ENCODE results near the gene CHFR. TPM values are rescaled to one million over a fixed set of nuclear protein-coding genes. Genes with fewer than 3 reads are reported as not detected.

Gene CHFR
- total RNA-seq, 2 experiments from 2014 or later = 75.1 to 85.6 TPM

DNA sequence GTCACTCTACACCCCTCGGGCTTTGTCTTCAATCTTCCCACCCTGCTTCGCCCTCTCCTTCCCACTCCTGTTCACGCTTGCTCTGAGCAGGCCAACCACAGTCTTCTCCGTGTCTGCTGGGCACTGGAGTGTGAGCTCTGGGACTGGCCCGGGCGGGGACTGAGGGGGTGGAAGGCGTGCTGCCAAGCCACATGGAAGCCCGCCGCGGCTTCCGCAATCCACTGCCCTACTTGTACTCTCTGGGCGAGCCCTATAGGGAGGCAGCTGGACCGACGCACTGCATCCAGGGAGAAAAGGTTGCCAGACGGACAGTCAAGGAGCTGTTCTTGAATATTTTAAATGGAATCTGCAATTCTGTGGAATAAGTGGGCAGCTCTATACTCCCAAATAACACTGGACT, 83.5 kb downstream of the CHFR start:
- Mint-ChIP-seq H3K27me3 (no peaks in the 10 kb centered on the region), H3K4me3 (no peak overlapping the region), H3K4me1 (ENCODE audit: low read depth) (peaks cover 18% of the 10 kb centered on the region), H3K27ac (no peak overlapping the region), H3K9me3 (no peaks in the 10 kb centered on the region), H3K36me3 (ENCODE audit: low read depth) (peaks cover 81% of the 10 kb centered on the region)
- H3K36me3 ChIP-seq (ENCODE audit: insufficient read depth, low read length) = peaks cover 76% of the 10 kb centered on the region
- H3K27ac ChIP-seq (ENCODE audit: low read depth in 1 of 2, low read length in 2 of 2) = no peak overlapping the region
- ChIA-PET CTCF (no interaction called here), POLR2A (no interaction called here)
- intact Hi-C loops (cut with DNase I, micrococcal nuclease) = no loop called here
- DNase-seq (no peak), ATAC-seq (ENCODE audit: poor library complexity) (no peak)
- no peaks in the 10 kb centered on the region for H3K27me3 ChIP-seq (ENCODE audit: control insufficient read depth in 1 of 2, insufficient read depth in 2 of 2, low read length in 2 of 2)
- H3K4me3 ChIP-seq (ENCODE audit: low read length) = no peak overlapping the region
- TF ChIP-seq, protein P1, sequence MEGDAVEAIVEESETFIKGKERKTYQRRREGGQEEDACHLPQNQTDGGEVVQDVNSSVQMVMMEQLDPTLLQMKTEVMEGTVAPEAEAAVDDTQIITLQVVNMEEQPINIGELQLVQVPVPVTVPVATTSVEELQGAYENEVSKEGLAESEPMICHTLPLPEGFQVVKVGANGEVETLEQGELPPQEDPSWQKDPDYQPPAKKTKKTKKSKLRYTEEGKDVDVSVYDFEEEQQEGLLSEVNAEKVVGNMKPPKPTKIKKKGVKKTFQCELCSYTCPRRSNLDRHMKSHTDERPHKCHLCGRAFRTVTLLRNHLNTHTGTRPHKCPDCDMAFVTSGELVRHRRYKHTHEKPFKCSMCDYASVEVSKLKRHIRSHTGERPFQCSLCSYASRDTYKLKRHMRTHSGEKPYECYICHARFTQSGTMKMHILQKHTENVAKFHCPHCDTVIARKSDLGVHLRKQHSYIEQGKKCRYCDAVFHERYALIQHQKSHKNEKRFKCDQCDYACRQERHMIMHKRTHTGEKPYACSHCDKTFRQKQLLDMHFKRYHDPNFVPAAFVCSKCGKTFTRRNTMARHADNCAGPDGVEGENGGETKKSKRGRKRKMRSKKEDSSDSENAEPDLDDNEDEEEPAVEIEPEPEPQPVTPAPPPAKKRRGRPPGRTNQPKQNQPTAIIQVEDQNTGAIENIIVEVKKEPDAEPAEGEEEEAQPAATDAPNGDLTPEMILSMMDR (IDR thresholded peaks at IDR 0.05) = no peak
- H3K4me1 ChIP-seq (ENCODE audit: insufficient read depth, low read length) = peaks cover 10% of the 10 kb centered on the region
- no peaks in the 10 kb centered on the region for H3K9me3 ChIP-seq (ENCODE audit: control insufficient read depth in 1 of 2, insufficient read depth in 1 of 2, low read length in 2 of 2)

DNA sequence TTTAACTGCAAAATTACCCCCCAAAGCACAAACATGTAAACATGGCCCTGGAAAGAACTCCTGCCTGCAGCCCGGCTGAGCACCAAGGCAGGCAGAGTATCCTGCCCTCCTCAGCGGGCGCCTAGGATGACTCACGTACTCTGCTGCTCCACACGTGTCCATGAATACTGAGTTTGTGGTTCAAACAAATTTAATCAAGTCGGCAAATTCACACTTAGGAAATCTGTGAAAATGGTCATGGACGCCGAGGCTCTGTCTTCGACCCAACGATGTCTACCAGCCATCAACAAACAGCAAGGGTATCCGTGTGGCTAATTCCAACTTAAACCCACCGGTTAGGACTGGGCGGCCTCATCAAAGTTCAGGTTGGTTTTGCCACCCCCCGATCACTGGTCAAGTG, 84.3 kb downstream of the CHFR start:
- Histone ChIP-seq H3K9me3 (ENCODE audit: control insufficient read depth in 1 of 2, insufficient read depth in 1 of 2, low read length in 2 of 2) (no peaks in the 10 kb centered on the region), H3K27me3 (ENCODE audit: control insufficient read depth in 1 of 2, insufficient read depth in 2 of 2, low read length in 2 of 2) (no peaks in the 10 kb centered on the region), H3K36me3 (ENCODE audit: insufficient read depth, low read length) (peaks cover 77% of the 10 kb centered on the region), H3K27ac (ENCODE audit: low read depth in 1 of 2, low read length in 2 of 2) (no peak overlapping the region), H3K4me1 (ENCODE audit: insufficient read depth, low read length) (peaks cover 10% of the 10 kb centered on the region), H3K4me3 (ENCODE audit: low read length) (no peak overlapping the region)
- POLR2A ChIA-PET = no interaction called here
- DNase-seq (no peak), ATAC-seq (ENCODE audit: poor library complexity) (no peak)
- H3K4me3 Mint-ChIP-seq = no peak overlapping the region
- peaks cover 18% of the 10 kb centered on the region for H3K4me1 Mint-ChIP-seq (ENCODE audit: low read depth)
- CTCF ChIA-PET = no interaction called here
- no peaks in the 10 kb centered on the region for H3K27me3 Mint-ChIP-seq
- H3K9me3 Mint-ChIP-seq = no peaks in the 10 kb centered on the region
- intact Hi-C loops (cut with DNase I, micrococcal nuclease) = no loop called here
- TF ChIP-seq, protein P1 (IDR thresholded peaks at IDR 0.05) = no peak
- H3K36me3 Mint-ChIP-seq (ENCODE audit: low read depth) = peaks cover 81% of the 10 kb centered on the region
- no peak overlapping the region for H3K27ac Mint-ChIP-seq

DNA sequence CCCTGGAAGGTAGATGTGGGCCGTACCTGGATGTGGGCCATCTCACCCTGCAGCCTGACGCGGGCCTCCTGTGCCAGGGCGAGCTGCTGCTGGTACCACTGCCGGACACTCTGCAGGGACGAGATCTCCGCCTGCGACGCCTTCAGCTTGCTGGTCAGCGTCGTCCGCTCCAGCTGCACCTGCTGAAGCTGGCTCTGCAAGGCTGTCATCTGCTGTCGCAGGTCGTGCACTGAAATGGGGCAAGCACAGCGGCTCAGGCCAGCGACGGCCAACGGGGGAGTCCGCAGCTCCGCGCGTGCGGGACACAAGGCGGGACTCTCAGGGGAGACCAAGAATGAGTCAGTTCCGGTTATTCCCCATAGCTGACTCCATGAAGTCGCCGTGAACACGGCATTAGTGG, 85.7 kb downstream of the CHFR start:
- DNase-seq (no peak), ATAC-seq (ENCODE audit: poor library complexity) (no peak)
- ChIA-PET CTCF (no interaction called here), POLR2A (no interaction called here)
- H3K36me3 ChIP-seq (ENCODE audit: insufficient read depth, low read length) = peaks cover 77% of the 10 kb centered on the region
- no peaks in the 10 kb centered on the region for H3K27me3 Mint-ChIP-seq
- no peaks in the 10 kb centered on the region for H3K9me3 Mint-ChIP-seq
- no peak overlapping the region for H3K27ac ChIP-seq (ENCODE audit: low read depth in 1 of 2, low read length in 2 of 2)
- peaks cover 11% of the 10 kb centered on the region for H3K4me1 Mint-ChIP-seq (ENCODE audit: low read depth)
- TF ChIP-seq, protein P1 (IDR thresholded peaks at IDR 0.05) = no peak
- peaks cover 82% of the 10 kb centered on the region for H3K36me3 Mint-ChIP-seq (ENCODE audit: low read depth)
- no peak overlapping the region for H3K4me3 Mint-ChIP-seq
- H3K4me1 ChIP-seq (ENCODE audit: insufficient read depth, low read length) = peaks cover 3% of the 10 kb centered on the region
- no peaks in the 10 kb centered on the region for H3K27me3 ChIP-seq (ENCODE audit: control insufficient read depth in 1 of 2, insufficient read depth in 2 of 2, low read length in 2 of 2)
- no peak overlapping the region for H3K4me3 ChIP-seq (ENCODE audit: low read length)
- no peaks in the 10 kb centered on the region for H3K9me3 ChIP-seq (ENCODE audit: control insufficient read depth in 1 of 2, insufficient read depth in 1 of 2, low read length in 2 of 2)
- no peak overlapping the region for H3K27ac Mint-ChIP-seq
- intact Hi-C loops (cut with DNase I, micrococcal nuclease) = no loop called here
